Measurements from ENCODE around the gene NCKAP5.
"Not testable (repeated sequence)": the region's sequence is repeated elsewhere in the genome, so short reads cannot be mapped to it uniquely, and the experiment has no call there.

Gene NCKAP5

DNA sequence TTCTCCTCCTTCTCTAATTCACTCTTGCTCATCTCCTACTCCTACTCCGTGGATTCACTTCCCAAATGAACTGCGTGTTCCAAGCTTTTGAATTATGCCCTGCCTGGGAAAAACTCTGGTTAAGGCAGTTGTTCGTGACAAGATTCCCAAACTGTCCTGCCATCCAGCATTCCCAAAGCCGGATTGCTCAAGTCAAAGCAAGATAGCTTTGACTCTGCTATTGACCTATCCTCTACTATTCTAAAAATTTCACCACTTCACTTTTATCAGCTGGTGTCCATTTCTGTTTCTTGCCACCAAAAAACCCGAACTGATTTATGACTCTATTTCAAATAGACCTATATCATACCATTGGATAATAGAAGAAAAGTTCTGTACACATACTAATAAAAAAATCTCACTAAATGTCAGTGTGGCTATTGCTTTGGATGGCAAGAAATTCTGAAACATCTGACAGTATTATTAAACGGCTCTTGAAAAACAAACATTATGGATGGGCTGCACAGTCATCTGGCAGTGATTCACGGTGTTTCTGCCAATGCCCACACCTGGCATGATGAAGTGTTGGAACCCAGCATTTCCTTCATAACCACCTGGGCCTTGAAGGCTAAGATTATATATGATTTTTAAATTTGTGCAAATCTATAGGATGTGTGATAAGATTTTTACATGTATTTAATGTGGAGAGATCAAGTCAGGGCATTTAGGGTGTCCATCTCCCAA, 87.4 kb downstream of the NCKAP5 start:
- DNase-seq (ENCODE audit: low spot score) (no peak), ATAC-seq (ENCODE audit: low read depth) (peak; percentile 72)
- no peak for TF ChIP-seq CTCF (IDR thresholded peaks at IDR 0.05; ENCODE audit: poor library complexity, severe bottlenecking)
- Histone ChIP-seq H3K9me3 (ENCODE audit: severe bottlenecking) (no peaks in the 10 kb centered on the region), H3K4me3 (ENCODE audit: severe bottlenecking) (no peak overlapping the region), H3K36me3 (ENCODE audit: low read depth) (no peaks in the 10 kb centered on the region), H3K27me3 (ENCODE audit: insufficient read depth, poor library complexity, severe bottlenecking) (no peaks in the 10 kb centered on the region), H3K4me1 (ENCODE audit: insufficient read depth, poor library complexity, severe bottlenecking) (peaks cover 36% of the 10 kb centered on the region), H3K27ac (ENCODE audit: poor library complexity, severe bottlenecking) (peak overlapping the region; percentile 57)

DNA sequence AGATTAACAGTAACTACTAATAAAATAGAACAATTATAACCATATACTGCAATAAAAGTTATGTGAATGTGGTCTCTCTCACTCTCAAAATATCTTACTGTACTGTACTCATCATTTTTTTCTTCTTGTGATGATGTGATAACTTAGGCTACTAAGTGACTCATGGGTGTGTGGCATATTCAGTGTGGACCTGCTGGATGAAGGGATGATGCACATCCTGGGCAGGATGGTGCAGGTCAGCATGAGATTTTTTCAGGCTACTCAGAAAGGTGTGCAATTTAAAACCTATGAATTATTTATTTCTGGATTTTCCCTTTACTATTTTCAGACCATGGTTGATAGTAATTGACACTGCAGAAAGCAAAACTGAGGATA, 90.7 kb downstream of the NCKAP5 start:
- Histone ChIP-seq H3K9me3 (ENCODE audit: severe bottlenecking) (no peaks in the 10 kb centered on the region), H3K4me3 (ENCODE audit: severe bottlenecking) (no peak overlapping the region), H3K27me3 (ENCODE audit: insufficient read depth, poor library complexity, severe bottlenecking) (no peaks in the 10 kb centered on the region), H3K36me3 (ENCODE audit: low read depth) (no peaks in the 10 kb centered on the region), H3K27ac (ENCODE audit: poor library complexity, severe bottlenecking) (peak overlapping the region; percentile 93), H3K4me1 (ENCODE audit: insufficient read depth, poor library complexity, severe bottlenecking) (peaks cover 44% of the 10 kb centered on the region)
- DNase-seq (ENCODE audit: low spot score) (peak; percentile 63), ATAC-seq (ENCODE audit: low read depth) (peak; percentile 93)
- no peak for TF ChIP-seq CTCF (IDR thresholded peaks at IDR 0.05; ENCODE audit: poor library complexity, severe bottlenecking)

- H3K36me3 ChIP-seq (ENCODE audit: low read depth), result no peaks in the 10 kb centered on the region
- no peak for TF ChIP-seq CTCF (IDR thresholded peaks at IDR 0.05; ENCODE audit: poor library complexity, severe bottlenecking)
- H3K27me3 ChIP-seq (ENCODE audit: insufficient read depth, poor library complexity, severe bottlenecking), result no peaks in the 10 kb centered on the region
- DNase-seq (ENCODE audit: low spot score) (no peak), ATAC-seq (ENCODE audit: low read depth) (peak; percentile 5; the same call in 1 of the 3 replicates)
- H3K4me3 ChIP-seq (ENCODE audit: severe bottlenecking), result no peak overlapping the region
- no peaks in the 10 kb centered on the region for H3K9me3 ChIP-seq (ENCODE audit: severe bottlenecking)
- H3K27ac ChIP-seq (ENCODE audit: poor library complexity, severe bottlenecking), result peak overlapping the region; percentile 93
- H3K4me1 ChIP-seq (ENCODE audit: insufficient read depth, poor library complexity, severe bottlenecking), result peaks cover 44% of the 10 kb centered on the region
Measured at GRCh38 chr2:133476931-133477615, 91.2 kb downstream of the NCKAP5 start.

DNA sequence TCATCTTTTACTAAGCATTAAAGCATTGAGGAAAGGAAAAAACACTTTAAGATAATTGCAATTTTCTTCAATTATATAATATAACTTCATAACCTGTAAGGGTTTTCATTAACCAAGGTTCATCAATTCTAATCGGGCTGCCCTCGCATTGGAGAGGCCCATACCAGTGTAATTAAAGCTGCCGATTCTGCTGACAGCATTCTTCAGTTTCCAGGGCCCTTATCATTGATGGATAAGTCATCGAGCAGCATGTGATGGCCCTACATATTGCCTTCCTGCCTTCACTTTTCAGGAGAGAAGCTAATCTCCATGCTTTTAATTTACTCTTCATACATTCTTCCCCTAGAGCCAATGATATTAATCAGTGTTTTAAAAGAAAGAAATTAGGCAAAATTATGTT, 92.0 kb downstream of the NCKAP5 start:
- Histone ChIP-seq H3K36me3 (ENCODE audit: low read depth) (no peaks in the 10 kb centered on the region), H3K9me3 (ENCODE audit: severe bottlenecking) (no peaks in the 10 kb centered on the region), H3K27ac (ENCODE audit: poor library complexity, severe bottlenecking) (peak overlapping the region; percentile 93), H3K4me3 (ENCODE audit: severe bottlenecking) (no peak overlapping the region), H3K4me1 (ENCODE audit: insufficient read depth, poor library complexity, severe bottlenecking) (peaks cover 41% of the 10 kb centered on the region), H3K27me3 (ENCODE audit: insufficient read depth, poor library complexity, severe bottlenecking) (no peaks in the 10 kb centered on the region)
- no peak for TF ChIP-seq CTCF (IDR thresholded peaks at IDR 0.05; ENCODE audit: poor library complexity, severe bottlenecking)
- ATAC-seq (ENCODE audit: low read depth), result no peak
- DNase-seq (ENCODE audit: low spot score), result no peak

DNA sequence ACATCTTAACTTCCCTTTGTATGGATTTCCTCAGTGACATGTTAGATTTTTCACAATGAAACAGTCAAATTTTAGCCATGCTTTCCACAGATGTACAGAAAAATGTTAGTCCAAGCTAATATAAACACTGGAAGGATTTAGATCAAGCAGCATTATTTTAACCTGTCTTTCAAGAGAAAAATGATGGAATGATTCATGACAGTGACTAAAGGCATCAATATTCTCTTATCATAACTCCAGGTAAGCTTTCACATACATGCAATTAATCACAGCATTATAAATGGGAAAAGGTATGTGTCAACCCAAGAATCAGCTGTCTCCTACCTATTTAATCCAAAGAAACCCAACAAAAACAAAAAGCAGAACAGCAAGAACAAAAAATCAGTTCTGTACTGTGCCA, 92.7 kb downstream of the NCKAP5 start:
- Histone ChIP-seq H3K27me3 (ENCODE audit: insufficient read depth, poor library complexity, severe bottlenecking) (no peaks in the 10 kb centered on the region), H3K27ac (ENCODE audit: poor library complexity, severe bottlenecking) (peak overlapping the region; percentile 93), H3K4me1 (ENCODE audit: insufficient read depth, poor library complexity, severe bottlenecking) (peaks cover 34% of the 10 kb centered on the region), H3K4me3 (ENCODE audit: severe bottlenecking) (no peak overlapping the region), H3K36me3 (ENCODE audit: low read depth) (no peaks in the 10 kb centered on the region), H3K9me3 (ENCODE audit: severe bottlenecking) (no peaks in the 10 kb centered on the region)
- ATAC-seq (ENCODE audit: low read depth) (peak; percentile 80), DNase-seq (ENCODE audit: low spot score) (no peak)
- TF ChIP-seq CTCF (IDR thresholded peaks at IDR 0.05; ENCODE audit: poor library complexity, severe bottlenecking), result no peak

DNA sequence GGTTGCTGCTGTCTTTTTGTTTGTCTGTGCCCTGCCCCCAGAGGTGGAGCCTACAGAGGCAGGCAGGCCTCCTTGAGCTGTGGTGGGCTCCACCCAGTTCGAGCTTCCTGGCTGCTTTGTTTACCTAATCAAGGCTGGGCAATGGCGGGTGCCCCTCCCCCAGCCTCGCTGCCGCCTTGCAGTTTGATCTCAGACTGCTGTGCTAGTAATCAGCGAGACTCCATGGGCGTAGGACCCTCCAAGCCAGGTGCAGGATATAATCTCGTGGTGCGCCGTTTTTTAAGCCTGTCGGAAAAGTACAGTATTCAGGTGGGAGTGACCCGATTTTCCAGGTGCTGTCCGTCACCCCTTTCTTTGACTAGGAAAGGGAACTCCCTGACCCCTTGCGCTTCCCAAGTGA, 97.8 kb downstream of the NCKAP5 start:
- H3K9me3 ChIP-seq (ENCODE audit: severe bottlenecking), result not testable (repeated sequence)

More for the DNA sequence above, 97.8 kb downstream of the NCKAP5 start:
- not testable (repeated sequence) for H3K27me3 ChIP-seq (ENCODE audit: insufficient read depth, poor library complexity, severe bottlenecking); H3K4me3 ChIP-seq (ENCODE audit: severe bottlenecking); DNase-seq (ENCODE audit: low spot score); ATAC-seq (ENCODE audit: low read depth); H3K36me3 ChIP-seq (ENCODE audit: low read depth); H3K27ac ChIP-seq (ENCODE audit: poor library complexity, severe bottlenecking); H3K4me1 ChIP-seq (ENCODE audit: insufficient read depth, poor library complexity, severe bottlenecking)

Data from RWPE2 (cell line).